Measurements from ENCODE around the gene CYTH3.

The CYTH3 gene

GRCh38 chr7:6142871-6143380, 129.5 kb downstream of the CYTH3 start:
- no peak for DNase-seq

DNA sequence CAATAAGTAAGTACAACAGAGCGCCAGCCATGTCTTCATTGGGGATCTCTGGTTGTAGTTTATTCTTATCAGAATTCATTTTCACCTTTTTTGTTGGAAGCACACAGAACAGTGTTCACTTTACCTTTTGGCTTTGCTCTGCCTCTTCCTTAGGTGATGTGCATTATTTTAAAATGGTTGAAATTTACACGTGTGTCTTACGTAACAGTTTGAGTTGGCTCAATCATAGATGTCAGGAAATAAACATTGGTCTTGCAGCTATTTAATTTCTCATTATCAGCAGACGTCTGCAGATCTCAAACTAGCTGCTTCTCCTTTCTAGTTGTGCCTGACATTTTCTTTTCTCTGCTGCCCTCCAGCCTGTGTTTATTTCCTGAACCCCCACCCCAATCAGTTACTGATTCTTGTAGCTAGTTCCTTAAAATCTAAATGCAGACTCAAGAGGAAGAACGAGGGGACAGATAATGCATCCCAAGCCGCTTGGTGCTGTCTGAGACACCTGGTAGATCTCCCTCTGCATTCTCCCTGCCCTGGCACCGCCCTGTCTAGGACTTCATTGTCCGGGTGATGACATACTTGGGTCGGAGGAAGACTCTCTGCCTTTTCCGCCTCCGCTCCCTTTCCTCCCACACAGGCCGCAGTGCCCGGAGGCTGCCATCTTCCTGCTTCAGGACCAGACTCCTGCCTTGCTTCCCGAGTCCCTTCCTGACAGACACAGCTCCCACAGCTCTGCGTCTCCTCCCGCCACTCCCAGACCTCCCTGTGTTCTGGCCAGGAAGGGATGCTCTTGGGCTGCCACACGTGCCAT, 133.0 kb downstream of the CYTH3 start:
- DNase-seq, result no peak

- no peak for DNase-seq
Observed at GRCh38 chr7:6136475-6136874, 135.9 kb downstream of the CYTH3 start.

GRCh38 chr7:6133249-6133648, 139.2 kb downstream of the CYTH3 start:
- no peak for DNase-seq

- DNase-seq, result no peak
Observed at GRCh38 chr7:6130007-6130587, 142.3 kb downstream of the CYTH3 start.

DNA sequence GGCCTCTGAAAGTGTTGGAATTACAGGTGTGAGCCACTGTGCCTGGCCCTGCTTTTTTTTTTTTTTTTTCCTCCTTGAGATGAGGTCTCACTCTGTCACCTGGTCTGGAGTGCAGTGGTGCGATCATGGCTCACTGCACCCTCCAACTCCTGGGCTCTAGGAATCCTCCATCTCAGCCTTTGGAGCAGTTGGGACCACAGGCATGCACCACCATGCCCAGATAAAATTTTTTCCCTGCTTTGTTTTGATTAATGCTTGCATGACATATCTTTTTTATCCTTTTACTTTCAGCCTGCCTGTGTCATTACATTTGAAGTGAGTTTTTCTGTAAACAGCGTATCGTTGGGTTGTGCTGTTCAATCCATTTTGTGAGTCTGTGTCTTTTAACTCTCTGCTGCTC, 144.2 kb downstream of the CYTH3 start:
- no peak for DNase-seq

DNA sequence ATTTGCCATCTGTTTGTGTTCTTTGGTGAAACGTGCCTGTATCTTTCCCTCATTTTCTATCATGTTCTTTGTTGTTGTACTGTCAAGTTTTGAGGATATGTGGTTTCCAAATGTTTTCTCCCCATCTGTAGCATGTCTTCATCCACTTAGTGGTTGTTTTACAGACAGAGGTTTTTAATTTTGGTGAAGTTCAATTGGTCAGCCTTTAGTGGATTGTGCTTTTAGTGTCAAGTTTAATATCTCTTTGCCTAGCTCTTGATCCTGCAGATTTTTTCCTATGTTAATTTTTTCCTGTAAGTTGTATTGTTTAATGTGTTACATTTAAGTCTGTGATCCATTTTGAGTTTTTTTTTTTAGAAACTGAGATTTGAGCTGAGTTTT, 145.3 kb downstream of the CYTH3 start:
- no peak for DNase-seq

GRCh38 chr7:6123843-6124242, 148.6 kb downstream of the CYTH3 start:
- no peak for DNase-seq

DNA sequence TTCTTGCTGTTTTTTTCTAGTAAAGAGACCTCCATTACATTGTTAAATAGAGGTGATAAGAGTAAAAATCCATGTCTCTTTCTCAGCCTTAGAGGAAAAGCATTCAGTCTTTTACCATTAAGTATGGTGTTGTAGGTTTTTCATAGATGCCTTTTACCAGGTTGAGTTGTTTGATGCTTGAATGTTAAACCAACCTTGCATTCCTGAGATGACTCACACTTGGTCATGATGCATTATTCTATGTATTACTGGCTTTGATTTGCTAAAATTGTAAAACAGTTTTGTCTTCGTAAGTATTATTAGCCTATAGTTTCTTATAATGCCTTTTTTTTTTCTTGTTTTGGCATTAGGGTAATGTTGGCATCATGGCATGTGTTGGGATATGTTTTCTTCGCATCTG, 151.3 kb downstream of the CYTH3 start:
- DNase-seq, result no peak

GRCh38 chr7:6117533-6117932, 154.9 kb downstream of the CYTH3 start:
- no peak for DNase-seq

- DNase-seq, result no peak
Observed at GRCh38 chr7:6116211-6116610, 156.2 kb downstream of the CYTH3 start.
